ENCODE measurements around the gene BUD13.

The BUD13 gene

GRCh38 chr11:116792869-116793771, 20.3 kb upstream of the BUD13 start:
- no peaks in the 10 kb centered on the region for H3K9me3 ChIP-seq (ENCODE audit: control insufficient read depth in 1 of 2, low read length in 2 of 2)
- H3K4me1 ChIP-seq (ENCODE audit: control insufficient read depth in 1 of 2, insufficient read depth in 2 of 2, low read length in 2 of 2): peaks cover 17 to 21% of the 10 kb centered on the region in 2 donors
- no peak overlapping the region for H3K4me3 ChIP-seq (ENCODE audit: low read depth in 1 of 2, low read length in 2 of 2)
- H3K9ac ChIP-seq (ENCODE audit: low read depth in 1 of 2, low read length in 2 of 2): no peak overlapping the region
- no peaks in the 10 kb centered on the region for H3K27me3 ChIP-seq (ENCODE audit: control insufficient read depth in 1 of 2, insufficient read depth in 2 of 2, low read length in 2 of 2)
- H3K36me3 ChIP-seq (ENCODE audit: control insufficient read depth in 1 of 2, insufficient read depth in 2 of 2, low read length in 2 of 2): no peaks in the 10 kb centered on the region
- H3K27ac ChIP-seq (ENCODE audit: low read depth, low read length): no peak overlapping the region

GRCh38 chr11:116792144-116792868, 19.5 kb upstream of the BUD13 start:
- H3K27ac ChIP-seq (ENCODE audit: low read depth, low read length): no peak overlapping the region
- H3K36me3 ChIP-seq (ENCODE audit: control insufficient read depth in 1 of 2, insufficient read depth in 2 of 2, low read length in 2 of 2): no peaks in the 10 kb centered on the region
- H3K27me3 ChIP-seq (ENCODE audit: control insufficient read depth in 1 of 2, insufficient read depth in 2 of 2, low read length in 2 of 2): no peaks in the 10 kb centered on the region
- no peak overlapping the region for H3K4me3 ChIP-seq (ENCODE audit: low read depth in 1 of 2, low read length in 2 of 2)
- H3K9me3 ChIP-seq (ENCODE audit: control insufficient read depth in 1 of 2, low read length in 2 of 2): no peaks in the 10 kb centered on the region
- peaks cover 18 to 19% of the 10 kb centered on the region in 2 donors for H3K4me1 ChIP-seq (ENCODE audit: control insufficient read depth in 1 of 2, insufficient read depth in 2 of 2, low read length in 2 of 2)
- no peak overlapping the region for H3K9ac ChIP-seq (ENCODE audit: low read depth in 1 of 2, low read length in 2 of 2)

DNA sequence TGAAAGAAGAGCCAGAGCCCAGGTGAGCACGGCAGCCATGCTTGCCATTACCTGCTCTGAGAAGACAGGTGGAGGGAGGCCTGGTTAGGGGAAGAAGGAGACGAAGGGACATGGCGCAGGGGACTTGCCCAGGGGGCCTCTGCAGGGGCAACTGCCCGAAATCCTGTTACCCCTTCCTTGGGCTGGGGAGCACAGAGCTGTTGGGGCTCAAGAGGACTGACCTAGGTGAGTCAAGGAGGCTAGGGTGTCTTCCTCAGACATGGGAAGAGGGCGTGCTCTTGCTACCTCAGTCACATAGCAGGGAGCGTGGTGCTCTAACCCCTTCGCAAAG, 19.0 kb upstream of the BUD13 start, which contains the start of gene APOA5:
APOA5 (minus strand) TSS at position 67 of the 331 bp plus-strand sequence; CDS start at position 48, 19 bp downstream.
- H3K27me3 ChIP-seq (ENCODE audit: control insufficient read depth in 1 of 2, insufficient read depth in 2 of 2, low read length in 2 of 2): no peaks in the 10 kb centered on the region
- H3K27ac ChIP-seq (ENCODE audit: low read depth, low read length): no peak within 1 kb of the TSS
- peak within 1 kb of the TSS; percentile 2 to 55 for H3K9ac ChIP-seq (ENCODE audit: low read depth in 1 of 2, low read length in 2 of 2)
- H3K9me3 ChIP-seq (ENCODE audit: control insufficient read depth in 1 of 2, low read length in 2 of 2): no peaks in the 10 kb centered on the region
- H3K36me3 ChIP-seq (ENCODE audit: control insufficient read depth in 1 of 2, insufficient read depth in 2 of 2, low read length in 2 of 2): no peaks in the 10 kb centered on the region
- peaks cover 23 to 24% of the 10 kb centered on the region in 2 donors for H3K4me1 ChIP-seq (ENCODE audit: control insufficient read depth in 1 of 2, insufficient read depth in 2 of 2, low read length in 2 of 2)
- H3K4me3 ChIP-seq (ENCODE audit: low read depth in 1 of 2, low read length in 2 of 2): peak within 1 kb of the TSS in 1 of 2 donors; percentile 57

DNA sequence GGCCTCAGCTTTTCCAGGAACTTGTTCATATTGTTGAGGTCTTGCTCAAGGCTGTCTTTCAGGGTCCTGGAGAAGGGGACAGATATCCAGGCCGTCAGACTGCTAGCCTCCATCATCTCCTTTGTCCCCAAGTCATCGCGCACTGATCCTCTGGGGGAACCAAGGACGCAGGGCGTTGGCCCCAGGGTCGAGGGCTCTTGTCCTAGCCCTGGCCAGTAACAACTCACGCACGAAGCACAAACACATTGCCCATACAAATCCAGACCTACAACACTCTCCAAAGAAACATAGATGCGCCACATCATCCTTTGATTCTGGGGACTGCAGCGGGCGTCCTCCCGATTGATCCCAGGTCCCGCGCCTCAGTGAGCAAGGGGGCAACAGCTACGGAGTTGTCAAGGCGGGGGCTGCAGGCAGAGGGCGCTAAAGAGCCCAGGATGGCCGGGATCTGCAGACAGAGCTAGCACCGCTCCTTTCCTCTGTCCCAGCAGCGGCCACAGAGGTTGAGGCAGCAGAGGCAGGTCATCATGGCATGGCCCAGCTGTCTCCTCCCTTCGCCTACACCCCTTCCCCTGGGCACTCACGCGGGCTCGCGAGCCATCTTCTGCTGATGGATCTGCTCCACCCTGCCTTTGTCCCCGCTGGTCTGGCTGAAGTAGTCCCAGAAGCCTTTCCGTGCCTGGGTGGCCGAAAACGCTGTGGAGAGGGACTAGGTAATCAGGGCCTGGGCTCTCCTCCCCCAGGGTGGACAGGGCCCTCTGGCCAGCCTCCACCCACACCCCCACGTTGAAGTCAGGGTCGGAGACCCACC, 18.4 kb upstream of the BUD13 start:
- Histone ChIP-seq H3K36me3 (ENCODE audit: control insufficient read depth in 1 of 2, insufficient read depth in 2 of 2, low read length in 2 of 2) (peaks cover 3 to 4% of the 10 kb centered on the region in 2 donors), H3K9me3 (ENCODE audit: control insufficient read depth in 1 of 2, low read length in 2 of 2) (no peaks in the 10 kb centered on the region), H3K9ac (ENCODE audit: low read depth in 1 of 2, low read length in 2 of 2) (peak overlapping the region; percentile 2 to 55), H3K27ac (ENCODE audit: low read depth, low read length) (no peak overlapping the region), H3K4me1 (ENCODE audit: control insufficient read depth in 1 of 2, insufficient read depth in 2 of 2, low read length in 2 of 2) (peaks cover 27 to 29% of the 10 kb centered on the region in 2 donors), H3K4me3 (ENCODE audit: low read depth in 1 of 2, low read length in 2 of 2) (peak overlapping the region in 1 of 2 donors; percentile 57), H3K27me3 (ENCODE audit: control insufficient read depth in 1 of 2, insufficient read depth in 2 of 2, low read length in 2 of 2) (no peaks in the 10 kb centered on the region)

DNA sequence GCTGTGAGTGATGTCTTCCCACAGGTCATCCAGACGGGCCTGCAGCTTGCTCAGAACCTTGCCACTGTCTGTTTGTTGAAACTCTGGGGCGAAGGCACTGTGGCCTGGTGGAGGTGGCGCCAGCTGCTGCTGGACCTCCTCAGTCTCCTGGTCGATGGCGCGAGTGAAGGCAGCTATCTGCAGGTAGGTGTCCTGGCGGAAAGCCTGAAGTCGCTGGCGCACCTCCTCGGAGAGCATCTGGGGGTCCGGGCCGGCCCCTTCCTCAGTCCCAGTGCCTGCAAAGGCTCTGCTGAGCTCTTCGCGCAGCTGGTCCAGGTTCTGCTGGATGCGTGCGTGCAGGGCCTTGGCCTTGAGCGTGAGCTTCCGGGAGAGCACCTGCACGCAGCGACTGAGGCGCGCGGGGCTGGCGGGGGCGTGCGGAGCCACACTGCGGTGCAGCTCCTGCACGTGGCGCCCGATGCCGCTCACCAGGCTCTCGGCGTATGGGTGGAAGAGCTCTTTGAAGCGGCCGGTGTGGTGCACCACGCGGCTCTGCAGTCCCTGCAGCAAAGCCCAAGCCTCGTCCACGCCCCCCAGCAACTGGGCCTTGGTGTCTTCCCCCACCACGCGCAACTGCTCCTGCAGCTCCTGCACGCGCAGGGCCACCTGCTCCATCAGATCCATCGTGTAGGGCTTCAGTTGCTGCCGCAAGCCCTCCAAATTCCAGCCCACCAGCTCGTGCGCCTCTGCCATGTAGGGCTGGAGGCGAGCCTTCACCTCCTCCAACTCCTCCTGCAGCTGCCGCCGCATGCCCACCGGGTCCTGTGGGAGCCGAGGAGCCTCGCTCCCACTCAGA, 17.6 kb upstream of the BUD13 start:
- Histone ChIP-seq H3K4me3 (ENCODE audit: low read depth in 1 of 2, low read length in 2 of 2) (no peak overlapping the region), H3K36me3 (ENCODE audit: control insufficient read depth in 1 of 2, insufficient read depth in 2 of 2, low read length in 2 of 2) (peaks cover 9 to 12% of the 10 kb centered on the region in 2 donors), H3K27ac (ENCODE audit: low read depth, low read length) (no peak overlapping the region), H3K27me3 (ENCODE audit: control insufficient read depth in 1 of 2, insufficient read depth in 2 of 2, low read length in 2 of 2) (no peaks in the 10 kb centered on the region), H3K9ac (ENCODE audit: low read depth in 1 of 2, low read length in 2 of 2) (no peak overlapping the region), H3K4me1 (ENCODE audit: control insufficient read depth in 1 of 2, insufficient read depth in 2 of 2, low read length in 2 of 2) (peaks cover 27 to 30% of the 10 kb centered on the region in 2 donors), H3K9me3 (ENCODE audit: control insufficient read depth in 1 of 2, low read length in 2 of 2) (no peaks in the 10 kb centered on the region)

DNA sequence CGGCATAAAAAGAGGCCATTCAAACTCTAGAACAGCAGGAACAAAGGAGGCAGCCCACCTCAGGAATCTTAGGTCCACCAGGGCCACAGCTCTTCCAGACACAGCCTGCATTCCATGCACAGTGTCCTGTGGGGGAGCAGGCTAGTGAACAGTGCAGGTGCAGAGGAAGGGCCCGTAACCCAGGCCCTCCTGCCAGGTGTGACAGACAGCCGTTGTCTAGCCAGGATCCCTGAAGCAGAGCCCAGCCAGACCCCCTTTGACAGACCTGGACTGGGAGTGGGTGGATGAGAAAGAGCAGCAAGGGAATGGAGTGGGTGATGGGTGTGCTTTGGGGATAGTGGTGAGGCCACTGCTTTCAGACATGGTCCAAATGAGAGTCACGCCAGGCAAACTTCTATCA, 16.2 kb upstream of the BUD13 start:
- no peak overlapping the region for H3K4me3 ChIP-seq (ENCODE audit: low read depth in 1 of 2, low read length in 2 of 2)
- peaks cover 27 to 30% of the 10 kb centered on the region in 2 donors for H3K4me1 ChIP-seq (ENCODE audit: control insufficient read depth in 1 of 2, insufficient read depth in 2 of 2, low read length in 2 of 2)
- H3K27ac ChIP-seq (ENCODE audit: low read depth, low read length): no peak overlapping the region
- H3K9me3 ChIP-seq (ENCODE audit: control insufficient read depth in 1 of 2, low read length in 2 of 2): no peaks in the 10 kb centered on the region
- H3K36me3 ChIP-seq (ENCODE audit: control insufficient read depth in 1 of 2, insufficient read depth in 2 of 2, low read length in 2 of 2): peaks cover 23 to 26% of the 10 kb centered on the region in 2 donors
- no peaks in the 10 kb centered on the region for H3K27me3 ChIP-seq (ENCODE audit: control insufficient read depth in 1 of 2, insufficient read depth in 2 of 2, low read length in 2 of 2)
- H3K9ac ChIP-seq (ENCODE audit: low read depth in 1 of 2, low read length in 2 of 2): peak overlapping the region; percentile 92 to 93

DNA sequence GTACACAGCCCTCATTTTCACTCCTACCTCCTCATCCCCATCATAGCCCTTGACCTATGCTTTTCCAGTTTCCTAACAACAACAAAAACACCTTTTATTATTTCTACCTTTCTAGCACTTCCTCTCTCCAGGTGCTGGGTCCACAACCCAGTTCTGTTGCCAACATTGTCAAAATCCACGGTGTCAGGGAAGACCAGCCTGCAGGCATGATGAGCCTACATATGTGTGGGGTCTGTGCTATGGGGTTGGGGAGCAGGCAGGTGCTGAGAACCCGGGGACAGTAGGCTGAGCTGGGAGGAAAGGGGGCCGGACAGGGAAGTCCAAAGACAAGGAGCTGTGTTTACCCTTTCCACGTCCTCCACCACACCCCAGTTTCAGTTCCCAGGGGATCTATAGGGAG, 15.7 kb upstream of the BUD13 start:
- peak overlapping the region; percentile 81 to 88 for H3K4me3 ChIP-seq (ENCODE audit: low read depth in 1 of 2, low read length in 2 of 2)
- peaks cover 27 to 30% of the 10 kb centered on the region in 2 donors for H3K4me1 ChIP-seq (ENCODE audit: control insufficient read depth in 1 of 2, insufficient read depth in 2 of 2, low read length in 2 of 2)
- H3K27ac ChIP-seq (ENCODE audit: low read depth, low read length): peak overlapping the region; percentile 79
- peak overlapping the region; percentile 92 to 93 for H3K9ac ChIP-seq (ENCODE audit: low read depth in 1 of 2, low read length in 2 of 2)
- H3K36me3 ChIP-seq (ENCODE audit: control insufficient read depth in 1 of 2, insufficient read depth in 2 of 2, low read length in 2 of 2): peaks cover 27 to 30% of the 10 kb centered on the region in 2 donors
- H3K27me3 ChIP-seq (ENCODE audit: control insufficient read depth in 1 of 2, insufficient read depth in 2 of 2, low read length in 2 of 2): no peaks in the 10 kb centered on the region
- no peaks in the 10 kb centered on the region for H3K9me3 ChIP-seq (ENCODE audit: control insufficient read depth in 1 of 2, low read length in 2 of 2)

DNA sequence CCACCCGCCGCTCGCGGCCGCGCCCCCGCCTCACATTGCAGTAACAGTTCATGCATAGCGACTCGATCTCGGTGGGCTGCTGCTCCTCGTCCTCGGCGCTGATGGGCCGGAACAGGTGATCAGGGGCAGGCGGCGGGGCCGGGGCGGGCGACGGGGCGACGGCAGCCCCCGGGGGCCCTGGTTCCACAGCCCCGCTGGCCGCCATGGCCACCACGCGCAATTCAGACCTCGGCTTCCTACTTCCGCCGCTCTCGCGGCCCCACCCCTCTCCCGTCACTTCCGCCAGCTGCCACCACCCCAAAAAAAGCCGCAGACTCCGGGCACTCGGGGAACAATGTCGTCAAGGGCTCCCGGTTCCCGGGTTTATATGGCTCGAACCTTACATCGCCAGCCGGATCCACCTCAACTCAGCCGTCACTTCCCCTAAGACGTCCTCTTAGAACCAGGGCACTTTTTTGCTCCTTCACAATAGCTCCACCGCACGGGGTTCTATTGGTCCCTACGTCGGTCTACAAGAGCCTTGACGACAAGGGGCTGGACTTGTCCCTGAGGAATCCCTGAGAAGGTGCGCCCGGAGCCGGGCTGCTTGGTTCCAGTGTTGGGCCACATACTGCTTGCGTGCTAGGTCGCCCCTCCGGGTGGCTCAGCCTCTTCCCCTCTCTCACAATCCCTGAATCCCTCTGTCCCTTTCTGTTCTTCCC, 15.1 kb upstream of the BUD13 start, which contains the start of gene ZPR1:
ZPR1 (minus strand) TSS at position 238 of the 701 bp plus-strand sequence; CDS start at position 205, 33 bp downstream.
- Histone ChIP-seq H3K27ac (ENCODE audit: low read depth, low read length) (peak within 1 kb of the TSS; percentile 79), H3K9me3 (ENCODE audit: control insufficient read depth in 1 of 2, low read length in 2 of 2) (no peaks in the 10 kb centered on the region), H3K36me3 (ENCODE audit: control insufficient read depth in 1 of 2, insufficient read depth in 2 of 2, low read length in 2 of 2) (peaks cover 33 to 36% of the 10 kb centered on the region in 2 donors), H3K4me3 (ENCODE audit: low read depth in 1 of 2, low read length in 2 of 2) (peak within 1 kb of the TSS; percentile 81 to 88), H3K27me3 (ENCODE audit: control insufficient read depth in 1 of 2, insufficient read depth in 2 of 2, low read length in 2 of 2) (no peaks in the 10 kb centered on the region), H3K4me1 (ENCODE audit: control insufficient read depth in 1 of 2, insufficient read depth in 2 of 2, low read length in 2 of 2) (peaks cover 27 to 30% of the 10 kb centered on the region in 2 donors), H3K9ac (ENCODE audit: low read depth in 1 of 2, low read length in 2 of 2) (peak within 1 kb of the TSS; percentile 92 to 93)

GRCh38 chr11:116787436-116787785, 14.6 kb upstream of the BUD13 start:
- H3K4me1 ChIP-seq (ENCODE audit: control insufficient read depth in 1 of 2, insufficient read depth in 2 of 2, low read length in 2 of 2): peaks cover 27 to 30% of the 10 kb centered on the region in 2 donors
- H3K36me3 ChIP-seq (ENCODE audit: control insufficient read depth in 1 of 2, insufficient read depth in 2 of 2, low read length in 2 of 2): peaks cover 37 to 41% of the 10 kb centered on the region in 2 donors
- H3K9ac ChIP-seq (ENCODE audit: low read depth in 1 of 2, low read length in 2 of 2): peak overlapping the region; percentile 67 to 93
- no peaks in the 10 kb centered on the region for H3K9me3 ChIP-seq (ENCODE audit: control insufficient read depth in 1 of 2, low read length in 2 of 2)
- peak overlapping the region; percentile 81 to 88 for H3K4me3 ChIP-seq (ENCODE audit: low read depth in 1 of 2, low read length in 2 of 2)
- H3K27ac ChIP-seq (ENCODE audit: low read depth, low read length): no peak overlapping the region
- H3K27me3 ChIP-seq (ENCODE audit: control insufficient read depth in 1 of 2, insufficient read depth in 2 of 2, low read length in 2 of 2): no peaks in the 10 kb centered on the region
